GM12873 (cell line): ENCODE data around the gene DCAF6.

Experiments used
- TF ChIP-seq, protein P1 (sequence below): IDR thresholded peaks from 2 replicates; pipeline ENCODE4 v1.5.1; 2012; ENCODE audit warnings: low read depth, mild to moderate bottlenecking, moderate library complexity, low read length, control low read depth; ENCODE audit not compliant: insufficient read depth; ENCODE audit errors: missing control alignments

The DCAF6 gene

DNA sequence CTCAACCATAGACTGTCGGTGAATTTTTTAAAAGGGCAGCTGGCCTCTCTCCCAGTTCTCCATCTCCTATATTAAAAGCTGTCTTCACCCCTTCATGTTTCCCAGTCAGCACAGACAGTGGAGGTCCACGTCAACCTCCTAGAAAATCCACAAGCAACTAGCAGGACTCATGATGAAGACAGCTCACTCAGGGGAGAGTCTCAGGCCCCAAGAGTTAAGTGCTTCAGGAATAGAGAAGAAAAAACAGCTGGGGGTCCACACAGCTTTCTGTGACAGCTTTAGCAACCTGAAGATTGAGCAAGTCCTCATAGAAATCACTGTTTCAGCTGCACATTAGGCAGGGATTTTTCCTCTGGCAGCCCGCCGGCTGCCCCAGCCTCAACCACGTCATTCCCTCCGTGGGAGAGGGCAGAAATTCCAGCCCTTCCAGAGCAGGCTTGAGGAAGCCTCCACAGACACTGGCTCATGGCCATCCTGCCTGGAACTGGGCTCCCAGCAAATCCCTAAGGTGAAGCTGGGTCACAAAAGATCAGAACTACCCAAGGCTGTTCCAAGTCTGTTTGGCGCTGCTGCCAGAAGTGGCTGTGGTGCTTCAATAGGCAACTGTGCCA is 185.0 kb downstream of the DCAF6 start:
- TF ChIP-seq, protein P1, sequence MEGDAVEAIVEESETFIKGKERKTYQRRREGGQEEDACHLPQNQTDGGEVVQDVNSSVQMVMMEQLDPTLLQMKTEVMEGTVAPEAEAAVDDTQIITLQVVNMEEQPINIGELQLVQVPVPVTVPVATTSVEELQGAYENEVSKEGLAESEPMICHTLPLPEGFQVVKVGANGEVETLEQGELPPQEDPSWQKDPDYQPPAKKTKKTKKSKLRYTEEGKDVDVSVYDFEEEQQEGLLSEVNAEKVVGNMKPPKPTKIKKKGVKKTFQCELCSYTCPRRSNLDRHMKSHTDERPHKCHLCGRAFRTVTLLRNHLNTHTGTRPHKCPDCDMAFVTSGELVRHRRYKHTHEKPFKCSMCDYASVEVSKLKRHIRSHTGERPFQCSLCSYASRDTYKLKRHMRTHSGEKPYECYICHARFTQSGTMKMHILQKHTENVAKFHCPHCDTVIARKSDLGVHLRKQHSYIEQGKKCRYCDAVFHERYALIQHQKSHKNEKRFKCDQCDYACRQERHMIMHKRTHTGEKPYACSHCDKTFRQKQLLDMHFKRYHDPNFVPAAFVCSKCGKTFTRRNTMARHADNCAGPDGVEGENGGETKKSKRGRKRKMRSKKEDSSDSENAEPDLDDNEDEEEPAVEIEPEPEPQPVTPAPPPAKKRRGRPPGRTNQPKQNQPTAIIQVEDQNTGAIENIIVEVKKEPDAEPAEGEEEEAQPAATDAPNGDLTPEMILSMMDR, result no peak

GRCh38 chr1:168125051-168125450 is 188.6 kb downstream of the DCAF6 start:
- TF ChIP-seq, protein P1, result no peak
